Gastroesophageal sphincter (tissue), 3 donors: ENCODE data around the gene GATAD2B.

ENCODE experiments used
- POLR2A ChIP-seq, 2 donors: fragments of 450-650 bp; IDR thresholded peaks; one replicate each; pipeline ENCODE4 v1.6.1; 2017; ENCODE audit warnings: antibody characterized with exemption in 2 of 2, mild to moderate bottlenecking in 2 of 2, moderate library complexity in 1 of 2
- POLR2AphosphoS5 ChIP-seq: sonication (generic); formaldehyde crosslinking; IDR thresholded peaks from one replicate; pipeline ENCODE4 v1.6.1; 2017; ENCODE audit warnings: antibody characterized with exemption
- TF ChIP-seq, protein P1 (sequence below), 4 experiments: fragments of 200-600 bp in 2 of 4; fragments of 450-650 bp in 2 of 4; sonication (generic) in 1 of 4; IDR thresholded peaks; one replicate each; pipeline ENCODE4 v1.5.1; 2017 to 2019; ENCODE audit warnings: antibody characterized with exemption in 4 of 4, mild to moderate bottlenecking in 2 of 4, moderate library complexity in 2 of 4

DNA sequence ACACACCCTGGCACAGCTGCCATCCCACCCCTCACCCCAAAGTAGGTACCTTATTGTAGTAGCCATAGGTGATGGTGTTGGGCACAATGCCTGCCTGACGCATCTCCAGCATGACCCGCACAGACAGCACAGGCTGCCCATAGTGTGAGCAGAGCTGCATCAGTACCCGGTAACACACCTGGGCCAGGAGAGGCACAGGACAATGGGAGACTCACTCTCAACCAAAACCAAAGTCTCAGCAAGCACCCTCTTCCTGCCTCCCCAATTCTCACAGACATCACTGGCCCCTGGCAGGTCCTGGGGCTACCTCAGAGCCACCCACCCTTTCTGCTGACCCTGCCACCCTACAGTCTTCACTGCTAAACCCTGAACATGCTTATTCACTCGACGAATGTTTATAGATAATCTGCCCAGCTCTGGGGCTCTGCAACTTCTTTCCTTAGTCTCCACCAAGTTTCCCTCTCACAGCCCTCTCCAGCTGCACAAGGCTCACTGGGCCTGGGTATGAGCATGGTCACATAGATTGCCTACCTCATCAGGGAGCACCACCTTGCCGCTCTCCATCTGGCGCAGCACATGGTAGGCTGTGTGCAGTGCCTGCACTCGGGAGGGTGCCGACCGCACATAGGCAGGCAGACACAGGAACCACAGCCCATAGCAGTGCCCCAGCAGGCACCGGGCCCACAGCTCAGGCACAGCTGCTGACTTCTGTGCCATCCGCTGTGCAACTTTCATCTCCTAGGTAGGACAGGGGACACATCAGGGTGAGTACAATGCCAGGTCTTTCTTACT is 13.4 kb upstream of the GATAD2B start:
- no peak for TF ChIP-seq POLR2A (IDR thresholded peaks at IDR 0.05)
- TF ChIP-seq, protein P1, sequence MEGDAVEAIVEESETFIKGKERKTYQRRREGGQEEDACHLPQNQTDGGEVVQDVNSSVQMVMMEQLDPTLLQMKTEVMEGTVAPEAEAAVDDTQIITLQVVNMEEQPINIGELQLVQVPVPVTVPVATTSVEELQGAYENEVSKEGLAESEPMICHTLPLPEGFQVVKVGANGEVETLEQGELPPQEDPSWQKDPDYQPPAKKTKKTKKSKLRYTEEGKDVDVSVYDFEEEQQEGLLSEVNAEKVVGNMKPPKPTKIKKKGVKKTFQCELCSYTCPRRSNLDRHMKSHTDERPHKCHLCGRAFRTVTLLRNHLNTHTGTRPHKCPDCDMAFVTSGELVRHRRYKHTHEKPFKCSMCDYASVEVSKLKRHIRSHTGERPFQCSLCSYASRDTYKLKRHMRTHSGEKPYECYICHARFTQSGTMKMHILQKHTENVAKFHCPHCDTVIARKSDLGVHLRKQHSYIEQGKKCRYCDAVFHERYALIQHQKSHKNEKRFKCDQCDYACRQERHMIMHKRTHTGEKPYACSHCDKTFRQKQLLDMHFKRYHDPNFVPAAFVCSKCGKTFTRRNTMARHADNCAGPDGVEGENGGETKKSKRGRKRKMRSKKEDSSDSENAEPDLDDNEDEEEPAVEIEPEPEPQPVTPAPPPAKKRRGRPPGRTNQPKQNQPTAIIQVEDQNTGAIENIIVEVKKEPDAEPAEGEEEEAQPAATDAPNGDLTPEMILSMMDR (IDR thresholded peaks at IDR 0.05) = no peak
- no peak for TF ChIP-seq POLR2AphosphoS5
